Measurements from ENCODE around the gene SQOR. TPM values are rescaled to one million over a fixed set of nuclear protein-coding genes. Genes with fewer than 3 reads are reported as not detected.

SQOR gene
- total and polyA plus RNA-seq, 8 donors, result 49.6 to 128 (median 62.8) TPM

GRCh38 chr15:45637552-45638033 is 2.8 kb downstream of the SQOR start:
- H3K27ac ChIP-seq, result peak overlapping the region; percentile 49 to 98 (median 95)
- H3K27me3 ChIP-seq, result no peaks in the 10 kb centered on the region
- no peaks in the 10 kb centered on the region for H3K36me3 ChIP-seq
- H3K4me3 ChIP-seq, result peak overlapping the region; percentile 15 to 66 (median 40)
- H3K4me1 ChIP-seq, result peaks cover 52 to 76% (median 62%) of the 10 kb centered on the region in 4 donors
- peak; percentile 76 to 93 for DNase-seq
- no peaks in the 10 kb centered on the region for H3K9me3 ChIP-seq
- peak; percentile 78 to 90 (median 84) for TF ChIP-seq POLR2AphosphoS5 (IDR thresholded peaks at IDR 0.05)
- no peak for TF ChIP-seq EP300 (IDR thresholded peaks at IDR 0.05)
- 1 to 2% (median 1%) methylated on average over 6 of the region's 6 CpGs for WGBS, 5 donors
- intact Hi-C loops (cut with DNase I; ENCODE audit: low total_unique reads), result no loop called here

DNA sequence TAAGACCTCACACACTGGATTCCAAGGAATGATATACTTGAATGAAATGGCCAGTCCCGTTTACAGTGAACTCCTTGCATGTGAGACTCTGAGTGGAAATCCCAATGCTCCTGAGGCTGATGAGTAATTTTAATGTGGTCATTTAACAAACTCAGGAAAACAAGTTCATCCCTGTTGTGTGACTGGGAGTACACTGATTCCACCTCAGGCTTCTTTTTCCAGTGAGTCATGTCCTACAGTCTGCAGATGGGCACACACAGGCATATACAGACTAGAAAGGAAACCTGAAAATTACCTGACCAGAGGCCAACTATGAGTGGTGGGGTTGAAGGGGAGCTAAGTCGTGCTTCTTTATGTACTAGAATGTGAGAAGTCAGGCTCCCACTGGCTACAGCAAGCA is 5.8 kb downstream of the SQOR start:
- intact Hi-C loops (cut with DNase I; ENCODE audit: low total_unique reads), result no loop called here
- 23 to 56% (median 43%) methylated on average over 2 of the region's 2 CpGs for WGBS, 5 donors
- peak in 1 of 2 donors; percentile 27 for DNase-seq
- H3K4me1 ChIP-seq, result peaks cover 74 to 98% (median 90%) of the 10 kb centered on the region in 4 donors
- TF ChIP-seq POLR2AphosphoS5 (IDR thresholded peaks at IDR 0.05) (peak in 2 of 3 donors; percentile 56 to 68), CTCF (IDR thresholded peaks at IDR 0.05) (no peak)
- no peak overlapping the region for H3K4me3 ChIP-seq
- peak overlapping the region; percentile 68 to 98 (median 95) for H3K27ac ChIP-seq
- no peaks in the 10 kb centered on the region for H3K27me3 ChIP-seq
- no peaks in the 10 kb centered on the region for H3K9me3 ChIP-seq
- no peaks in the 10 kb centered on the region for H3K36me3 ChIP-seq

DNA sequence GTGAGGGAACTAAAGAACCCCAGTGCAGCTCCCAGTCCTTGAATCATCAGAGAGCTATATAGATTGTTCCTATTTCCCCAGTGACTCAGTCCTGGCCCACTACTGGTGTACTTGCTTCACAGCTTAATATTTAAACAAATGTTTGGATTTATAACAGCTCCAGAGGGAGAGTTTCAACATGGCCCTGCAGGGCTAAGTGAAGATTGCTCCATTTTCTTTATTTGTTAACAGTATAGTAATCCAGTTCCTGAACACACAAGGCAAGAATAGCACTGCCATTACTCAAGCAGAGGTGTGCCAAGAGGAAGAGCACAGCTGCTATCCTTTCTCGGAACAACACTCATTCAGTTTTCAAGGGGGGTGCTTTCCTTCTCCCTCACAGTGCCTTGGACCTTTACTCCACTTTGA is 6.5 kb downstream of the SQOR start:
- intact Hi-C loops (cut with DNase I; ENCODE audit: low total_unique reads), result no loop called here
- WGBS, 5 donors, result 4 to 22% (median 15%) methylated on average over 1 of the region's 1 CpG
- Histone ChIP-seq H3K27ac (peak overlapping the region; percentile 86 to 98 (median 95)), H3K4me3 (no peak overlapping the region), H3K27me3 (no peaks in the 10 kb centered on the region), H3K36me3 (no peaks in the 10 kb centered on the region), H3K4me1 (peaks cover 80 to 98% (median 93%) of the 10 kb centered on the region in 4 donors), H3K9me3 (no peaks in the 10 kb centered on the region)
- peak; percentile 75 to 97 (median 91) for TF ChIP-seq POLR2AphosphoS5 (IDR thresholded peaks at IDR 0.05)
- no peak for TF ChIP-seq POLR2A (IDR thresholded peaks at IDR 0.05)
- TF ChIP-seq CTCF (IDR thresholded peaks at IDR 0.05), result peak in 3 of 7 experiments; percentile 16 to 30 (median 19)
- no peak for TF ChIP-seq EP300 (IDR thresholded peaks at IDR 0.05)
- DNase-seq, result peak; percentile 62 to 78

DNA sequence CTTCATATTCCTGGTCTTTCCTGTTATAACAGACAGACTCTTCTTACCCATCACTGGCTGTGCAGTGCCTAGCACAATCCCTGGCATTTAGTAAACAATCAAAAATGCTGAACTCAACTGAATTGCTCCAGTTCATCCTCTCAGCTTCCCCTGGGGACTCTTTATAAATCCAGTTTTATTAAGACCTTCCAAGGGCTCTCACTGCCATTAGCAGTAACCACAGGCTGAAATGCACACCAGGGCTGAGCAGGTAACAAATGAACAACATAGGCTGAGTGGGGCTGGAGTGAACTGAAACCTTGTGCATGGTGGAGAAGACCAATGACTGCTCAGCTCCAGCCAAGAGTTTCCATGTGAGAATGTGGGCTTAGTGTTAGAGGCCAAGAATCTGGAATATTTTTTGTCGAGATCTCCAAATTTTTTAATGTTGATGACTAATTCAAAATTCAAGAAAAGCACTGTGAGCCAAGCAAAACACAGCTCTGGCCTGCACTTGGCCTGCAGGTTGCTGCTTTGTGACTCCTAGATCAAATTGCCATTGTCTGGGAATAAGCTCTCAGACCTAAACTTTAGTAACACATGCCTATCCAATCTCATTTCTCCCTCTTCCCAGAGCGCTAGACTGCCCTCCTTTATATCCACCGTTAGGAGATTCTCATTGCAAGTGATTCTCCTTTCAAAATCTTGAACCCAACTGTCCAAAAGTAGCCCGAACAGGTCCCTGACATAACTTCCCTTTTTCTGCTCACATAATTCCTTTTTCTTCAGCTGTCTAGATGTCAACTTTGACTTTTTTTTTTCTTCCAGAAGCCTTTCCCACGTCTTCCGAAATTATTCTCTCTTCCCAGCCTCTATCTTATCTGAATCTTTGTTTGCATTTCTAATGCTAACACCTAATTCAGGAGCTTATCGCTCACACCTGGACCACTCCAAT is 7.4 kb downstream of the SQOR start:
- Histone ChIP-seq H3K4me1 (peaks cover 73 to 98% (median 92%) of the 10 kb centered on the region in 4 donors), H3K9me3 (no peaks in the 10 kb centered on the region), H3K4me3 (peak overlapping the region in 1 of 4 donors; percentile 25), H3K36me3 (no peaks in the 10 kb centered on the region), H3K27ac (peak overlapping the region; percentile 86 to 98 (median 95)), H3K27me3 (no peaks in the 10 kb centered on the region)
- intact Hi-C loops (cut with DNase I; ENCODE audit: low total_unique reads), result no loop called here
- peak in 1 of 2 donors; percentile 46 for DNase-seq
- TF ChIP-seq CTCF (IDR thresholded peaks at IDR 0.05), result no peak
- no peak for TF ChIP-seq POLR2A (IDR thresholded peaks at IDR 0.05)
- TF ChIP-seq EP300 (IDR thresholded peaks at IDR 0.05), result no peak
- TF ChIP-seq POLR2AphosphoS5 (IDR thresholded peaks at IDR 0.05), result no peak
- 34 to 59% (median 52%) methylated on average over 7 of the region's 7 CpGs for WGBS, 5 donors

Data from stomach (tissue), 9 donors.